ENCODE data around the gene ARL6IP5.

Gene ARL6IP5

DNA sequence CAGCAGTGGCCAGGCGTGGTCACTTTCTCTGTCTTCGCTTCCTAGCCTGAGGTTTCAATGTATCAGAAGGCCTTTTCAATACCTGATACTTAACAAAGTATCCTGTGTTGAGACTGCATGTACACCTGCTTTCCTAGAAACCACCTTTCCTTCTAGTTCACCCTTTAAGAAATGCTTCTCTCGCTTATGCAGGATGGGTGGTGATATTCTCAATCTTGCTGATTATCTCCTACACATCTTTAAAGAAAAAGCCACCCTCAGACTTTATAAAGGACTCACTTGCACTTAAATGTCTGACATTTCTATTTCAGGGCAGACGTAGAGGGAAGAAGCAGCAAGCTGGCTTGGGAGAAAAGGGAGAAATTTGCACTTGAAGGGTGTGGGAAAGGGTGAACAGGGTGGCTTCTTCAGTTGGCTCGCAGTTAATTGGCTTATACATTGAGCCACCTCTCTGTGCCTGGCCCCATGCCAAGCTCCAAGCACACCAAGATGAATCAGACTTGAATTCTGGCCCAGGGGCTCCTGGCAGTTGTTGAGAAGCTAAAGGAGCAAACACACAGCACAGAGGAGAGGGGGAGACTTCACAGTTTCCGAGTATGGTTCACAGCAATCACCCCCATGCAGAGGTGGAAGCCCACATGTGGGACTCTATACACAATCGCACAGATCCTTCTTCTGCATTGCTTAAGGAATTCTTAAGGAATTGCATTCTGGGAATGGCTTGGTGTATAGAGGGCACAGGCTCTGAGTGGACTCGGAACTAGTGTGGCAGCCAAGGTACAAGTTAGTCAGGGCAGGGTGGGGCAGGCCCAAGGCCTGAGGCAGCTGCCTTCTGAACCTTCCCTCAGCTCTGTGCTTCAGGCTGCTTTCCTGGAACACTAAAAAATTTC is 1.3 kb downstream of the ARL6IP5 start:
- DNase-seq = peak; percentile 92

DNA sequence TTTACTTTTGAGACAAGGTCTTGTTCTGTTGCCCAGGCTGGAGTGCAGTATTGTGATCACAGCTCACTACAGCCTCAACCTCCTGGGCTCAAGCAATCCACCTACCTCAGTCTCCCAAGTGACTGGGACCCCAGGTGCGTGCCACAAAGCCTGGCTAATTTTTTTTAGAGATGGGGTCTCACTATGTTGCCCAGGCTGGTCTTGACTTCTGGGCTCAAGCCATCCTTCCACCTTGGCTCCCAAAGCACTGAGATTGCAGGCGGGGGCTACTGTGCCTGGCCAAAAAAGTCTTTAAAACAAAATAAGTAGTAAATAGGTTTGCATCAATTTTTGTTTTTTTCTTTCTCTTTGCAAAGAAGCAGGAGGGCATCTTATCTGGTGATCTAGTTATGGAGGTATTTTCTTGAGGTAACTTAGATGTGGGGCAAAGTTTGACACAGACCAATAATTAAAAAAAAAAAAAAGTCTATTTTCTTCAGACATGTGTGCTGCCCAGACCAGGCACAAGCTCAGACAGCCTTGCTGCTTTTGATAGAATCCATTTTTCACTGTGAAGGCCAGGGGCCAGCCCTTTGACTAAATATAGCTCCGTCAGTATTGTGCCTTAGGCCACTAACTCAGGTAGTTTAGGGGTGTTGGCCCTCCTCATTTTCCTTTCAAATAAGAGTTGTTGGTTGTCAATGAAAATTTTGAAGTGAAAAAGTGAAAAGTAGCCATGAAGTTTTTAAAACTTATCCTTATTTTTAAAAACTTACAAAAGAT is 2.5 kb downstream of the ARL6IP5 start:
- DNase-seq = no peak

DNA sequence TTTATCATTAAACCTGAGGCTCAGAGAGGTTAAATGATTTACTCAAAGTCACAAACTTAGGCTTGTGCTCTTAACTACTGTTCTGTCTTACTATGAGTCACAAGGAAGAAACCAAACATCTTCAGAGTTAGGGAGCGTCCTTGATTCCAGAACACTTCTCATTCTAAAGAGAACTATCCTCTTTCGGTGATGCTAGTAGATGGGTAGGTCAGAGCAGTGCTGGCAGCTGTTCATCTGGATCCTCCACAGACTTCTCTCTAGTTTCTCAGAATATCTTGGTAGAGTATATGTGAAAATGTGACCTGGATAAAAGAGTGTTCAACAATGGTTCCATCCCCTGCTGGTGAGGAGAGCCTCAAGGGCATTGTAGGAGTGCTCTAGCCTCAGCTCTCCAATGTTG is 3.3 kb downstream of the ARL6IP5 start:
- no peak for DNase-seq

GRCh38 chr3:69090021-69090420 is 5.3 kb downstream of the ARL6IP5 start:
- no peak for DNase-seq

GRCh38 chr3:69091389-69092029 is 6.8 kb downstream of the ARL6IP5 start:
- DNase-seq = no peak

- DNase-seq = peak; percentile 29
Measured at GRCh38 chr3:69092030-69092516, 7.3 kb downstream of the ARL6IP5 start.

GRCh38 chr3:69094467-69095205 is 9.9 kb downstream of the ARL6IP5 start:
- DNase-seq = peak; percentile 18

DNA sequence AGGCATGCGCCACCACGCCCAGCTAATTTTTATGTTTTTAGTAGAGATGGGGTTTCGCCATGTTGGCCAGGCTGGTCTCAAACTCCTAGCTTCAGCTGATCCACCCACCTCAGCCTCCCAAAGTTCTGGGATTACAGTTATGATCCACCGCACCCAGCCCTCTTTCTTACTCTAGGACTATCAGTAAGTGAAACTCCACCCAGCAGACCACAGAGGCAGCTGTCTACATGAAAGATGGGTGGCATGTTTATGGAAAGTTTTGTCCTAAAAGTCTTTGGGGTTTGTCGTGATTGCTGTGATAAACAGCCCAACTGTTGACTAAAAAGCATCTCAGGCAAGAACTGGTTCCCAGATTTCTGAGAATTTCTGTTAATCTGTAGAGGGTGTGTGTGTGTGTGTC is 10.9 kb downstream of the ARL6IP5 start:
- peak; percentile 25 for DNase-seq

DNA sequence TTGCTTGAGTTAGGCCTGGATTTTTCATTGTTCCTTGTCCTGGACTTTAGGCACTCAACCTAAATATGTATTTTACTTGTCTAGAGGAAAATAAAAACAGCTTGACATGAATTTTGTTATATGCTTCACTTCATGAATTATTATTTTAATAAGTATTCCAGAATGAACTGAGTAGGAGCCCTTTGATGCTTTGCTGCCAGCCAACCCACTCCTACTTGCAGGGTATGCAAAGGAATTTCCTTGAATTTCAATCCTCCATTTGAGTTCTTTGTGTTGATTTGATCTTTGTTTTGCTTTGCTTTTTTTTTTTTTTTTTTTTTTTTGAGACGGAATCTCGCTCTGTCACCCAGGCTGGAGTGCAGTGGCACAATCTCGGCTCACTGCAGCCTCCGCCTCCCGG is 11.6 kb downstream of the ARL6IP5 start:
- DNase-seq = no peak

DNA sequence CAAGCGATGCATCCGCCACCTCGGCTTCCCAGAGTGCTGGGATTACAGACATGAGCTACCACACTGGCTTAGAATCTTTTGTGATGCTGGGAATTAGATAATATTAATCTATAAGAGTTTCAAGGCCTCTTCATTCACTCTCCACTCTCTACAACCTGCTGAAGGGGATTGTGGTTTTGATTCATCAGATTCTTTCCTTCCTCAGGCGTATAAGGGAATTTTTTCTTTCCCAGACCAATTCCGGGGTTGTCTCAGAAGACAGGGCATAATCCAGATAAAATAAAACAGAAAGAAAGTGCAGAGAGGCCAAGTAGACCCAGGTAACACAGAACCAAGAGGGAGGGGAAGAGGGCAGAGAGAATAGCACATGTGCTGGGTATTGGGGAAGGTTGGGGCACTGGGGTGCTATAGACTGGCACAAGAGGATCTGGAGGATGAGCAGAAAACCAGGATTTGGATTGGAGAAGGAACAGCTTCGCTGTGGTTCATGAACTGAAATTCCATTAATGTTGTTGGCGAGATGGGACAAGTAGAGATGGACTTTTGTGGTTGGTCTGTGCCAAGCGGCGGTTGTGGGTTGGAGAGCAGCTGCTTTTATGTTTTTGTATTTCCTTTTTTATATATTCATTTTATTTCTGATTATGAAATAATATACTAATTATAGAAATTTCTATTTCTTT is 12.8 kb downstream of the ARL6IP5 start:
- DNase-seq = no peak

DNA sequence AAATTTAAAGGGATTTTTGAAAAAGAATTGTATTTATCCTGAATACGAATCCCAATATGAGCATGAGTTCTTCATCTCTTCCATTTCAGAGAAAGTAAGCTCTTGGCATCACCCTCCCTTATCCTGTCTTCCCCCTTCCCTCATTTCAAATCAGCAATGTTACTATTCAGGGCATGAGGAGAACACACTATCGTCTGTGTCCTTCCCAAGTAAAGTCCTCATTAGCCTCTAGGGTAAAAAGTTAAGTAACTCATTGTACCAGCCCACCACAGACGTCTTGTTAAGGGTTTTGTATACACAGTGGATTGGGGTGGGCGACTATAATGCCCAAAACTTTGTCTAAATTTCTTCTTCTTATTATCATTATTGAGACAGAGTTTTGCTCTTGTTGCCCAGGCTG is 14.8 kb downstream of the ARL6IP5 start:
- DNase-seq = no peak

DNA sequence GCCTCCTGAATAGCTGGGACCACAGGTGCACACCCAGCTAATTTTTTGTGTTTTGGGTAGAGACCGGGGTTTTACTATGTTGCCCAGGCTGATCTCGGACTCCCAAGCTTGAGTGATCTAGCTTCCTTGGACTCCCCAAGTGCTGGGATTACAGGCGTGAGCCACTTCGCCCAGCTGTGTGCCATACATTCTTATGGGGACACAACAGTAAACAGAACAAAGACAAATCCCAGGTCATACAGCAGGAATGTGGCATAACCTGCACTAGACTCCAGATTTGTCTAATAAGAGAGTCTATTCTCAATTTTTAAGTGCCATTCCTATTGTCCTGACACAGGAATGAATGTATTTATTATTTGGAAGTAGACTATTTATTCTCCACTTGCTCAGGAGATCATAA is 17.6 kb downstream of the ARL6IP5 start:
- no peak for DNase-seq

- DNase-seq = no peak
Measured at GRCh38 chr3:69103123-69103522, 18.4 kb downstream of the ARL6IP5 start.

DNA sequence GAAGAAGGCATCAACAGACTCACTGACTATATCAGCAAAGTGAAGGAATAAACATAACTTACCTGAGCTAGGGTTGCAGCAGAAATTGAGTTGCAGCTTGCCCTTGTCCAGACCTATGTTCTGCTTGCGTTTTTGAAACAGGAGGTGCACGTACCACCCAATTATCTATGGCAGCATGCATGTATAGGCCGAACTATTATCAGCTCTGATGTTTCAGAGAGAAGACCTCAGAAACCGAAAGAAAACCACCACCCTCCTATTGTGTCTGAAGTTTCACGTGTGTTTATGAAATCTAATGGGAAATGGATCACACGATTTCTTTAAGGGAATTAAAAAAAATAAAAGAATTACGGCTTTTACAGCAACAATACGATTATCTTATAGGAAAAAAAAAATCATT is 19.8 kb downstream of the ARL6IP5 start:
- no peak for DNase-seq

- no peak for DNase-seq
Measured at GRCh38 chr3:69105320-69105719, 20.6 kb downstream of the ARL6IP5 start.

DNA sequence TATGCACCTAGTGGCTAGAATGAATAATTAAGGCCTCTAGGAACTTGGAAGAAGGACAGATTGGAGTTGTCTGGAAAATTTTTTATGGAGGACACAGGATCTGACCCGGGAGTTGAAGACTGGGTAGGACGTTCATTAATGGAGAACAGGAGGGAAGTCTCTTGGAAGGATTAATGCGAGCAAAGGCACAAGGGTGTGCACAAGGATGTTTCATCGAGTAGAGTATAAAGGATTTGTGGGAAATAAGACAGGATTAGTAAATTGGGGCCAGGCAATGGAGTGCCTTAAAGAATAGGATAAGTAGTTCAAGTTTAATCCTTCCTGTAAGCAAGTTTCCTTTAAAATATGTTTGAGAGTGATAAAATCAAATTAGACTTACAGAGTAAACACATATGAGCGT is 23.1 kb downstream of the ARL6IP5 start:
- no peak for DNase-seq

- DNase-seq = no peak
Measured at GRCh38 chr3:69108811-69109210, 24.1 kb downstream of the ARL6IP5 start.

DNA sequence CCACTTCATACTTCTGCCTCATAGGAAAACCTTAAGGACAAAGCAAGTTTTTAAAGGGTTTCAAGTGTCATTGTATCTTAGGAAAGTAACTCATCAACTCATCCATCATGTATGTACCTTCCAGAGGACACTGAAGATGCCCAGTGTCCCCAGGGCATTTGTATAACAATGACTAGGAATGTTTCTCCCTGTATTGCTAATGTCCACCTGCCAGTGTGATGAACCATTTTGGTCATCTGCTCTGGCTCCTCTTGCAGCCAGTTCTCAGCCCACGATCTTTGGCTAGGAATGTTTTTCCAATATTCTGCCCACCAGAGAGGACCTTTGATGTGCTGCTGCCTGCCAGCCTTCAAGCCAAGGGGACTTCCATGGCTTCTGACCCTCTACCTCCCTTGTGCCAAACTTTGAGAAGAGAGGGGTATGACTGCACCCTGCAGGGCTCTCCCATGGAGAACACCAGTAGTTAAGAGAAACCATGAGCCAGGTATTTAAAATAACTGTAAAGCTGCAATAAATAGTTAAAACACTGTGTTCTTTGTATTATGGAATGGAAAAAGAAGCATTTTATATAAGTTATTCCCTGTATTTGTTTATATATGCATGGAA is 26.3 kb downstream of the ARL6IP5 start:
- no peak for DNase-seq

DNA sequence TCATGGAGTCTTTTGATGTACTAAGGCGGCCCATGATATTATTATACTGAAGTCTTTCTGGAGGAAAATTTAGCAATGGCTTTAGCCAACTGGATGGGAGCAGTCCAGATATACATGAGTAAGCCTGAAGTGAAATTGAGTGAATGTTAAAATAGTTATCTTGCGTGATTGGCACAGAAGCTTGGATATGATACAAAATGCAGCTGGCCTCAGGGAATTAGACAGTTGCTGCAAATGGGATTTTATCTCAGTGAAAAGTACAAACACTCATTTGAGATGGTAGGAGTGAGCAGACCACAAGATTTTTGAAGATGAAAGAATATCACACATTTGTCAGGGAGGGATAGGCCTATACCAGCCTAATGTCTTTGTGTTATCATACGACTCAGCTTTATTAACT is 28.8 kb downstream of the ARL6IP5 start:
- DNase-seq = no peak

DNA sequence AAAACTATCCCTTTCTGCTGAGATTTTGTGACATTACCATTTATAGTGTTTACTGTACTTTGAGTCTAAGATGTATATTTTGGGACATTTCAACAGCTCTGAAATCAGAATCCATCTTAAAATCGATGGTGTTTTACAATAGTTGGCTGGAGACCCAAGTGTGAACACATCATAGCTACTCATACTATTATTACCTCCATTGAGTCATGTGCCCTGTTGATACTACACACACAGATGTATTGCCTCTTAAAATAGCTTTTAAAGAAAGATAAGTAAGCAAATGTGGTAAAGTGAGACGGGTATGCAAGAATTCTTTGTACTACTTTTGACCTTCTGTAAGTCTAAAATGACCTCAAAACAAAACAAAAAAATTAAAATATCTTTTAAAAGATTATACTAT is 31.0 kb downstream of the ARL6IP5 start:
- DNase-seq = no peak

DNA sequence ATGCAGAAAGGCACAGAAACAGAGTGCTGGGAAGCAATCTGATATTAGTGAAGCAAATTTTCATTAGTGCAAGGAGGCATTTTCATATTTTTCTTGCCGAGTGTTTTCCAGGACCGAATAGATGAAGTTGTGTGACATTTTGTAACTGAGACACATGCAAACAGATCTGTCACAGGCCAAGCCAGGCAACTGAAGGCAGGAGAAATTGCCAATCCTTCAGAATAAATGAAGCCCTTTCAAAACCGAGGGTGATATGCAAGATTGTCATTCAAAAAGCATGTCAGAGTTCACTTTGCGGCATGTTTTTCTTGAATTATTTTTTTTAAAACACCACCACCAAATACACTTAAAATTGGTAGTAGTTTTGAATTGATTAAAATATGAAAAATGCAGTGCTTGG is 31.4 kb downstream of the ARL6IP5 start:
- DNase-seq = no peak

DNA sequence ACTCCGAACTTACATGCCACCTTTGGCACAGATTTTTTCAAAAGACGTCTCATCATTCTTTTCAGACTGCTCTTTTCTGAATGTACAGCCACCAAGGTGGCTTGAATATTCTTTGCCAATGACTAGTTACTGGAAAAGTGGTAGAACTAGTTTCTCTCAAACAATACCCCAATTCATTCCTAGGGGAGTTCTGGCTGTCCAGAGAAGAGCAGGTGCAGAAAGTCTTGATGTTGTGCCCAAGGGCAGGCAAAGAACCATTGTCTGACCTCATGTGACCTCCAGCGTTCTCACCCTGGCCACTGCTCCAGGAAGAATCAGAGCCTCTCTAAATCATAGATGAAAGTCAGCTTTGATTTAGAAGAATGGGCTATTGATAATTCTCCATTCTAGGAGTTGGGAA is 32.2 kb downstream of the ARL6IP5 start:
- DNase-seq = no peak
